SW480 (cell line): ENCODE measurements around the gene APMAP.
A peak's percentile ranks its signal among the peaks of the same experiment; 100 is the strongest.

Experiments used
- DNase-seq: peaks from one replicate; pipeline ENCODE4 v3.0.0-alpha.2; 2016; ENCODE audit warnings: low spot score

Gene APMAP

GRCh38 chr20:24987244-24987643 is 5.3 kb downstream of the APMAP start:
- DNase-seq: peak; percentile 27

DNA sequence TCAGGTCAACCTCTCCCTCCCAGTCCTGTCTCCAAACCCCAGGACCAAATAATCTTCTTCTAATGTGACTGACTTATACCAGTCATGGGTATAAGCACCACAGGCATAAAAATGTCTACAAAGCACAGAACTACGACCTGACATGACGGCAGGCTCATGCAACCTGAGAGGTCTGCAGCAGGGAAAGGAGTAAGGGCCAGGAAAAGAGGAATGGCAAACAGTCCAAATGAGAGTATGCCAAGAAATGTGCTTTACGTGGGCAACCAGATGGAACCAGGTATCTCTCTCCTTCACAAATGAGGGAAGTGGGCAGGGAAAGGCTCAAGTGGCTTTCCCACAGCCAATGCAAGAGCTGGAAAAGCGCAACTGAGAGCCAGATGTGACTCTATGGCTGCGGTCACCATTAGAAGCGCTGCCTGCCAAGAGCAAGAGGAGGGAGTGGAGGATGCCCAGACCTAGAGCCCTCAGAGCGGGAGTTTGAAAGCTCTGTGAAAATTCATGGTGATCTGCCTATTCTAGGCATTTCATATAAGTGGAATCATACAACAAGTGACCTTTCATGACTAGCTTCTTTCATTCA is 6.0 kb downstream of the APMAP start:
- DNase-seq: no peak

DNA sequence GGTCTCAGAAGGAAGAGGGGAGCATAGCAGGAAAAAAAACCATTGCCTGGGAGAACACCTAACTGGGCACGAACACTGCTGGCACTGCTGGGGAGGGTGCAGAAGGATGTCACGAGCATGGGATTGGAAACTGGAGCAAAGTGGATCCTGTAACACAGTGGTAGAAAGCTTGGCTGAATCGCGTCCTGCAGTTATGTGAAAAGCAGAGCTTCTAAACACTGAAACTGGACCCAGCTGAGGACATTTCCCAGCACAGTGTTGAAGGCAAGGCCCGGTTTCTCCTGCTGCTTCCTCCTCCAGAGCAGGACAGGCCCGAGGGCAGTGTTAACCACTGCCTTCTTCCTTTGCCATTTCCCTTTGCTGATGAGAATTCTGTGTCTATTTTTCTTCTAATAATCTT is 6.7 kb downstream of the APMAP start:
- no peak for DNase-seq

GRCh38 chr20:24984961-24985640 is 7.5 kb downstream of the APMAP start:
- DNase-seq: no peak

DNA sequence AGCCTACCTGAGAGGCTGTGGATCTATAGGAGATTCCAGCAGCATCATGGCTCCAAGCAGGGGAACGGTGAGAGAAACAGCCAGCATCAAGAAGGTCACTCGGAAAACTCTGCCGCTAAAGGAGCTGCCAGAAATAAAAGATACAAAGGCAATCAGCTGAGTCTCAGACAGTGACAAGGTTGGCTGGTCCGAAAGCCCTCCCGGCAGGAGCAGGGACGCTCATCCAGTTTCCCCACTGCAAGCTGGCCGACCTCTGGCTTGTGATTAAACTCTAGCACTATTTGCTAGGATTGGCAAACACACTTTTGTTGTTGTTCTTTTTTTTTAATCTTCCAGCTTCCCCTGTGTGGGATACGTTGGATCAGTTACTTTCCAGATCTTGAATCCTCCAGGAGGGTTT is 8.7 kb downstream of the APMAP start:
- no peak for DNase-seq

DNA sequence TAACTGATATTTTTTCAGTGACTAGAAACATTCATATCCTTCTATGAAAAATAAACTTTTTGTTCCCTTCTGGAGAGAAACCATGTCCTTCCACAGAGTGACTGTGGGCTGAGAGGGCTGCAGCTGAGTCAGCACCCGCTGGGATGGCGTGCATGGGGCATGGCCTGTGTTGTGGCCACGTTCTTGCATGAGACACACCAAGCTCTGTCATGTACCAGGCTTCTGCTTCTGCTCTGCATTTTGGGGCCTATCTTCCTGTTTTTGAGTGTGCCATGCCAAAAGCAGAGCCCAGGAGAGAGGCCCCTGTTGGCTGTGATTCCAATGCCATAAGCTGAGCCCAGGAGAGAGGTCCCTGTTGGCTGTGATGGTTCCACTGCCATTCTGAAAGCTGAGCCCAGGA is 10.8 kb downstream of the APMAP start:
- no peak for DNase-seq

DNA sequence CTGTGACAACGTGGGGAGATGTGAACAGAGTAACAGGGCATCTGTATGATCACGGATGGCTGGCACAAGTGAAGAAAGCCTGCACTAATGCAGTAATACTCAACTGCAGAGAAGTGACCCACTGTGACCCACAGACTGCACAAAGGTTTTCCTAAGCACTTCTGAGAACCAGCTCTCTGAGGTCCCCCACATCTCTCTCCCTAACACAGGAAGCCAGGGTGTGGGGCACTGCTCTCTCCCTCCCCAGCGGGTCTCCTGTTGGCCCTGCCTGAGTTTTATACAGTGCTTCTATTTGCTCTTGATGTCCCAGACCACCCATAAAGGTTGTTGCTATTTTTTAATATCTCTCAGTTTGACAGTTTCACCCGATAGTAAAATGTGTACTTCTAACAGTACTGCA is 11.3 kb downstream of the APMAP start:
- DNase-seq: no peak

GRCh38 chr20:24980291-24981053 is 12.1 kb downstream of the APMAP start:
- DNase-seq: no peak

- no peak for DNase-seq
Measured at GRCh38 chr20:24979036-24979960, 13.3 kb downstream of the APMAP start.

DNA sequence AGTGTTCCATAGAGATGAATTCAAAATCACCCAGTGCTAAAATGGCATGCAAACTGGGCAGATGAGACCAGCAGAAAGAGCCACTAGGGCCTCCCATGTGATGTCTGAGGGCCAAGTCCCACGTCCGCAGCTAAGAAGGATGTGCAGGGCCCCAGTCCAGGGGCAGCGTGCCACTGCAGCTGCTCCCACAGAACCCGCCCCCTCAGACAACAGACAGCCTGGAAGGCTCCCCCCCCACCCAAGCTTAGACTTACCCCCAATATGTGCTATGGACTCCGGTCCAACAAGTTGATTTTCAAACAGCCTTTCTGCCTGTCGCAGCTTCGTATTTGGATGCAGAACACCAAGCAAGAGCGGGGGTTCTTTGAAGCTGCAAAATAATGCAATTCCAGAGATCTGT is 14.0 kb downstream of the APMAP start:
- no peak for DNase-seq

GRCh38 chr20:24977797-24978196 is 14.8 kb downstream of the APMAP start:
- no peak for DNase-seq

DNA sequence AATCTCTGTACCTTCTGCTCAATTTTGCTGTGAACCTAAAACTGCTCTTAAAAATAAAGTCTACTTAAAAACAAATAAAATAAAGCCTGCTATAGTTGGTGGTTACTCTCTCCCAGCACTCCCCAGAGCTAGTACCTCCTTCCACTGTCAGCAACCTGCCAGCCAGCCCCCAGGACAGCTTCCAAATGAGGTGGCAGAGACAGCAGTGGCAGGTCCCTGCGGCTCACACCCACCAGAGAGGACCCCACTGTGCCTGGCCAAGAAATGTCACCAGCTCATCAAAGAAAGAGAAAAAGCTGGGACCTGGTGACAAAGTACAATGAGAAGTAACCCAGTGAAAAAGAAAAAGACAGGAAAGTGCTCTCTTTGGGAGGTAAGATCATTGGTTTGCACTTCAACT is 15.2 kb downstream of the APMAP start:
- no peak for DNase-seq

- DNase-seq: no peak
Measured at GRCh38 chr20:24972341-24972740, 20.2 kb downstream of the APMAP start.

DNA sequence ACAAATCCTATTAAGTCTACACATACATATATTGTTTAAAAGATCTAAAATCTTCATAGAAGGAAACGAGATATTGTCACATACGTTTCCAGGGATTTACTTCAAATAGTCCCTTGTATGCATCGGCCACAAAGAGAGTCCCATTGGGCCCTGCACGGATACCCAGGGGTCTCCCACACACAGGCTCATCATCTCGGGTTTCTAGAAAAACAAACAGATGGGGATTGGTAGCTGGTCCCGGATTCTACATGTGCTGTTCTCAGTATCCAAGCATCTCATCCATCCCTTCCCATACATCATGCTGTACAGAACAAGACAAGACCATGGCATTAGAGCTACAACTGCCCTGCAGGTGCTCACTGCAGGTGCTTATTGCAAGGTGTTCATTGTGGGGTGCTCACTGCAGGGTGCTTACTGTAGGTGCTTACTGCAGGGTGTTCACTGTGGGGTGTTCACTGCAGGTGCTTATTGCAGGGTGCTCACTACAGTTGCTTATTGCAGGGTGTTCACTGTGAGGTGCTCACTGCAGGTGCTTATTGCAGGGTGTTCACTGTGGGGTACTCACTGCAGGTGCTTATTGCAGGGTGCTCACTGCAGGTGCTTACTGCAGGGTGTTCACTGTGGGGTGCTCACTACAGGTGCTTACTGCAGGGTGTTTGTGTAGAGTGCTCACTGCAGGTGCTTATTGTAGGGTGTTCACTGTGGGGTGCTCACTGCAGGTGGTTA is 21.0 kb downstream of the APMAP start:
- DNase-seq: no peak

GRCh38 chr20:24970754-24971153 is 21.8 kb downstream of the APMAP start:
- DNase-seq: no peak

- no peak for DNase-seq
Measured at GRCh38 chr20:24970030-24970553, 22.5 kb downstream of the APMAP start.

DNA sequence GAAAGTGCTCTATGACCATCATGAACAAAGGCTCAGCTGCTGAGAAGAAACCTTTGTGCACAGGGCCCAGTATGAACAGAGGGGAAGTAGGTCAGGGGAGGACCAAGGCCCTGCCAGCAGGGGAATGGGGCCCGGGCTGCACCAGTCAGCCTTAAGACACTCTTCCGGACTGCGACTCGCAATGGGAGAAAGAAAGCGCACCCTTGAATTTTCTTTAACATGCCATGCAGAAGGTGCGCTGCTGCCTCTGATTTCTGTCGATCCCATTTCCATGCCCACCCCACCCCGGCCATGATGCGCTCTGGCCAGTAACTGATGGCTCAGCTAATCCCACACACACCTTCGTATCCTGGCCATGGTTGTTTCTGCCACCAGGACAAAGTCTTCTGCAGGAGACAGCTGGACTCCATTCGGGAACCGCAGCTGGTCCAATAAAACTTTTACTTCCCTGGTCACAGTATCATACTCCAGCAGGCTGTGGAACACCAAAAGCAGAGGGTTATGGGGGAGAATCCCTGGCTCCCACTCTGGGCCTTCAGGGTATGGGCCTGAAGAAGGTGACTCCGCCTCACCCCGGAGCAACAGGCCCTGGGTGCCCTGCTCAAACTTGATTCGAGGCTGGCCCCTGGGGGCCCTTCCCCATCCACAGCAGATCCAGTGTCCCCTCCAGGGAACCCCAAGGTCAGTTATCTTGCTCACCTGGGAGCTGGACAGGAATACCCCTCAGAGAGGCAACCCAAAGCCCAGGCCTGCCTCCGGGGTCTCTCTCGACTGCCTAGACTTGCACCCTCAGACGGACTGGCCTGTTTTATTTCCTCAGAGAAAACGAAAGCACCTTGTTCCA is 23.1 kb downstream of the APMAP start:
- DNase-seq: no peak

DNA sequence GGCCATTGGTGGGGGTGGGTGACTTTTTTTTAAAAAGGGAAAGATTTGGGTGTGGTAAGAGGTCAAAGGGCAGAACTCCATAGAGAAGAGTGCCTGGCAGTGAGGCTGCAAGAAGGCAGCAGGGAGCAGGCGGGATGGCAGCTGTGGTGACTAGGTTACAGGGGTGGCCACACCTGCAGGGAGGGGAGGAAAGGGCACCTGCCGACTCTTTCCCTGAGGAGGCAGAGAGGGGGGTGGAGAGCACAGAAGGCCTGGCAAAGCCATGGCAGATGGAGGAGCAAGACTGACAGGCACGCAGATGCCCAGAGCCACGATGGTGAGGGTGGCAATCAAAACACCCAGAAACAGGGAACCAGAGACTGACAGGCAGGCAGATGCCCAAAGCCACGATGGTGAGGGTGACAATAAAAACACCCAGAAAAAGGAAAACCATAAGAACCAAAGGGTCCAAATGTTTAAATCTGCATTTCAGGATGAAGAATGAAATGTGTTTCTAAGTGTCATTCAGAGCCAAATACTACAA is 24.2 kb downstream of the APMAP start:
- DNase-seq: no peak

DNA sequence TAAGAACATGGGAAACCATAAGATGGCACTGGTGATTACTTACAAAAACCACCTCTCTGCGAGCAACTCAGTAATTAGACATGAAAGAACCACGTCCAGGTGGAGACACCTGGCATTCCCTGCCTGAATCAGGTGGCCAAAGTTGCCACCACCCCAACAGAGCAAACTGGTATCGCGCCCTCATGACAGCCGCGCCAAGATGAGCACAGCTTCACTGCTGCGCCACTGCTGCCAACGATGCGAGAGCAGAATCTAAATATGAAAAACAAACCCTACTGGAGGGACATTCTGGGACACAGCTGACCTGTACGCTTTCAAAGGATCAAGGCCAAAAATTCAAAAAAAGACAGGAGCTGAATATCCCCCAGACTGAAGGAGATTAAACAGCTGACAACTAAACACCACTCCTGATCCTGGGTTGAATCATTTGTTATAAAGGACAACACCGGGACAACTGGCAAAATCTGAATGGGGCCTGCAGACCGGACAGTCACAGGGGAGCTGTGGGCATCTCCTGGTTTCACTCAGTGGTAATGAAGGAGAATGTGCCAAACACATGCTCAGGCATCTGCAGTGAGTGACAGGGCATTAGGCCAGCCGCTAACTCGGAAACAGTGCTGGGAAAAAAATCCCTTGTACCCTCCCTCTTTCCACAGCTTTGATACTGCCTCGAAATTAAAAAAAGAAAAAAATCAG is 26.1 kb downstream of the APMAP start:
- no peak for DNase-seq
